Mammary epithelial cell (primary cell): ENCODE results near the gene STARD13.

ENCODE experiments used
- CTCF ChIP-seq, 2 donors: IDR thresholded peaks in 1 of 2; conservative IDR thresholded peaks in 1 of 2; 2 replicates each; pipeline ENCODE4 v1.5.1; 2011 to 2012; ENCODE audit warnings: inconsistent platforms in 2 of 2, low read length in 2 of 2, mild to moderate bottlenecking in 2 of 2, control low read depth in 1 of 2, low read depth in 1 of 2; ENCODE audit not compliant: insufficient read depth in 1 of 2; ENCODE audit errors: extremely low read depth in 1 of 2
- EZH2 ChIP-seq: IDR thresholded peaks from 2 replicates; pipeline ENCODE4 v1.6.1; 2012; ENCODE audit warnings: low read length, inconsistent platforms, borderline replicate concordance

GRCh38 chr13:33206425-33206824 is 79.1 kb downstream of the STARD13 start:
- no peak for TF ChIP-seq CTCF (conservative IDR thresholded peaks at IDR 0.05 in 1 of 2, IDR thresholded peaks at IDR 0.05 in 1 of 2; ENCODE audit: extremely low read depth in 1 of 2, insufficient read depth in 1 of 2, low read depth in 1 of 2, low read length in 2 of 2)
- TF ChIP-seq EZH2, result no peak
